ENCODE data around the gene PSMB10.

Gene PSMB10

GRCh38 chr16:67893743-67894399 is 42.8 kb downstream of the PSMB10 start:
- DNase-seq (ENCODE audit: low spot score) = peak; percentile 21
- FAIRE-seq = no peak

- DNase-seq (ENCODE audit: low spot score) (peak; percentile 99), FAIRE-seq (no peak)
Observed at GRCh38 chr16:67892899-67893742, 43.5 kb downstream of the PSMB10 start, which contains the start of gene PSKH1. TSS of gene PSKH1 (plus strand) at chr16:67893254. CDS start at chr16:67908750, 15,496 bp downstream.

- FAIRE-seq (no peak), DNase-seq (ENCODE audit: low spot score) (no peak)
Observed at GRCh38 chr16:67892375-67892774, 44.3 kb downstream of the PSMB10 start.

GRCh38 chr16:67888331-67888730 is 48.3 kb downstream of the PSMB10 start:
- no peak for FAIRE-seq
- DNase-seq (ENCODE audit: low spot score) = no peak

GRCh38 chr16:67886387-67886786 is 50.3 kb downstream of the PSMB10 start:
- DNase-seq (ENCODE audit: low spot score) (no peak), FAIRE-seq (no peak)

- DNase-seq (ENCODE audit: low spot score) (no peak), FAIRE-seq (no peak)
Observed at GRCh38 chr16:67885976-67886375, 50.7 kb downstream of the PSMB10 start.

- DNase-seq (ENCODE audit: low spot score) (no peak), FAIRE-seq (no peak)
Observed at GRCh38 chr16:67885545-67885944, 51.1 kb downstream of the PSMB10 start.

GRCh38 chr16:67884684-67885083 is 52.0 kb downstream of the PSMB10 start, which contains the start of gene NRN1L:
TSS of gene NRN1L (plus strand) at chr16:67884885. CDS start at chr16:67884904, 19 bp downstream.
- no peak for FAIRE-seq

More at GRCh38 chr16:67884684-67885083, 52.0 kb downstream of the PSMB10 start, which contains the start of gene NRN1L:
- no peak for DNase-seq (ENCODE audit: low spot score)
